Pancreas (tissue), 10 donors: ENCODE measurements around the gene C10orf143. TPM values are rescaled to one million over a fixed set of nuclear protein-coding genes. Genes with fewer than 3 reads are reported as not detected.

ENCODE experiments used
- ATAC-seq, 4 donors: fragments of 200-7000 bp; cut with Tn5 transposase; one replicate each; pipeline versions ENCODE4 v1.8.0 to v1.9.1; 2020; ENCODE audit warnings: mild to moderate bottlenecking in 4 of 4, moderate library complexity in 4 of 4
- DNase-seq, 6 donors: peaks; one replicate each; pipeline ENCODE4 v3.0.0-alpha.2; 2020
- FAIRE-seq: peaks from 2 replicates; lab custom pipeline; 2012; peaks lifted over from hg19 to GRCh38; lab: Jason Lieb, UNC
- H3K27ac ChIP-seq, 4 donors: fragments of 200-600 bp; sonication (generic); 1 replicate in 3 of 4; 2 replicates in 1 of 4; pipeline versions ENCODE4 v1.5.0 to v1.8.0; 2020
- H3K27me3 ChIP-seq, 4 donors: fragments of 200-600 bp; one replicate each; pipeline ENCODE4 v1.8.0; 2021
- H3K36me3 ChIP-seq, 3 donors: fragments of 200-600 bp; sonication (generic) in 1 of 3; one replicate each; pipeline versions ENCODE4 v1.5.0 to v1.8.0; 2020 to 2021
- H3K4me1 ChIP-seq, 3 donors: fragments of 200-600 bp; one replicate each; pipeline ENCODE4 v1.8.0; 2021
- H3K4me3 ChIP-seq, 4 donors: fragments of 200-600 bp; sonication (generic) in 2 of 4; one replicate each; pipeline versions ENCODE4 v1.5.0 to v1.8.0; 2020 to 2021
- H3K9me3 ChIP-seq, 4 donors: fragments of 200-600 bp; one replicate each; pipeline ENCODE4 v1.8.0; 2021
- WGBS, 2 donors: extraction: QIAGEN DNeasy Blood & Tissue Kit; methylation state at CpG; one replicate each; pipeline ENCODE4 v1.1.7; 2013; 5-methylcytosine and 5-hydroxymethylcytosine counted together
- intact Hi-C, 3 donors: fragments of 100-400 bp; cut with DNase I; formaldehyde crosslinking; loops; one replicate each; pipeline versions ENCODE4 v1.11.1 to v1.14.2; 2022
- polyA plus RNA-seq, 2 donors: library from polyadenylated mRNA; stranded (reverse); fragments of 200-250 nt; gene quantifications; one replicate each; pipeline ENCODE4 v1.2.3, GENCODE V29; 2013
- total RNA-seq, 6 donors: library from RNA; stranded (reverse); fragmentation: NEBNext Ultra II Directional in 4 of 6; extraction: Animal tissue kit (Norgen Biotek cat#: 25700) in 4 of 6; gene quantifications; one replicate each; pipeline versions ENCODE4 v1.2.1 to v1.2.4, GENCODE V29; 2021 to 2023
- TF ChIP-seq, protein P1 (sequence below), 4 donors: fragments of 200-600 bp; sonication (generic) in 3 of 4; IDR thresholded peaks; one replicate each; pipeline versions ENCODE4 v1.5.0 to v1.8.0; 2021; ENCODE audit warnings: antibody characterized with exemption in 4 of 4
- donor health status: healthy with polysubstance abuse.
- donor health status: DM: no; HTN: no; CAD: no; lungs with moderate emphysema.
- donor health status: DM: no; HTN: no; CAD: no.
- donor health status: control.
- donor health status: control.
- donor health status: Bipolar disorder and iron deficiency.
- donor health status: DM: yes; HTN: yes; CAD: no.
- donor health status: DM: no; HTN: no; CAD: no.
- donor health status: DM: no; HTN: no; CAD: no.
- donor health status: DM: yes; HTN: yes; CAD: no.

The C10orf143 gene
- total and polyA plus RNA-seq, 8 donors, result 1.6 to 7.1 (median 2.7) TPM

DNA sequence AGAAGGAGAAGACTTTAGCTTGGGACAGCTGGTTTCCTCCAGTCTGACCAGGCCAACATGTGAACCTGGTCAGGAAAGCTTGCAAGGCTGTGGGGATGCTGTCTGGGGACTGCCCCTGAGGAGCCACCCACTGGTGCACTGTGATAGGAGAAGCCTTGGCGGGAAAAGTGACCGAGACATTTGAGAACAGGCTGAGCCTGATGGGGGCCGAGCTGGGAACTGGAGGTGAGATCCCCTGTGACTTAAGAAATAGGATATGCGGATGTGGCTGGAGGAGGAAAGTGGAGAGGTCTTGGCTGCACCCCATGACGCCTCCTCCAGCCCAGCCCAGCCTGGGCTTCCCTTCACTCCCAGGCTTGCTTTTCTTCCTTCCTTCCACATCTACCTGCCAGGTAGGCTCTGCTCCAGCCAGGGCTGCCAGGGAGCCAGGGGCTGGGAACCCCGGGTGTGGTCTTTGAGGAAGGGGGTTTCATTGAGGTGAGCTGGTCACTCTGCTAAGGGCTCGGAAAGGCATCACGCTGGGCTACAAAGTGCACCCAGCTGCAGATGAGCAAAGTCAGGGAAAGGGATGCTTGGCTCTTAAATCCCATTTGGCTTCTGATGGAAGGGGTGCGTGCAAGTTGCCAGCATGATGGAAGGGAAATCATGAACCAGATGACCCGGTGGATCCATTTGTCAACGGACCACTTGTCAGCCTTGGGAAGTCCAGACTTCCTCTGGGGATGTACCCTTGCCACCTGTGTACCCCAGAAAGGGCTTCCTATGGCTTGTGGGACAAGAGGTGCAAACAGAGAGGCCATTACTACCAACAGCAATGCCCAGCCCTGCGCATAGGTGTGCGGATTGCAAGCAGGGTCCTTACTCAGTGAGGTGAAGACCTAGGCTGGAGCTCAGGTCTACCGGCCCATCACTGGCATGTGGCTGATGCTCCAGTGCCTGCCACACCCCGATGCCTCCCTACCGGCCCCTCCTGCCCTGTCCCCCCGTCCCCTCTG is 66.3 kb downstream of the C10orf143 start:
- Histone ChIP-seq H3K27ac (no peak overlapping the region), H3K9me3 (no peaks in the 10 kb centered on the region), H3K4me3 (no peak overlapping the region), H3K27me3 (no peaks in the 10 kb centered on the region), H3K4me1 (no peaks in the 10 kb centered on the region), H3K36me3 (no peaks in the 10 kb centered on the region)
- DNase-seq (no peak), FAIRE-seq (no peak), ATAC-seq (no peak)
- TF ChIP-seq, protein P1, sequence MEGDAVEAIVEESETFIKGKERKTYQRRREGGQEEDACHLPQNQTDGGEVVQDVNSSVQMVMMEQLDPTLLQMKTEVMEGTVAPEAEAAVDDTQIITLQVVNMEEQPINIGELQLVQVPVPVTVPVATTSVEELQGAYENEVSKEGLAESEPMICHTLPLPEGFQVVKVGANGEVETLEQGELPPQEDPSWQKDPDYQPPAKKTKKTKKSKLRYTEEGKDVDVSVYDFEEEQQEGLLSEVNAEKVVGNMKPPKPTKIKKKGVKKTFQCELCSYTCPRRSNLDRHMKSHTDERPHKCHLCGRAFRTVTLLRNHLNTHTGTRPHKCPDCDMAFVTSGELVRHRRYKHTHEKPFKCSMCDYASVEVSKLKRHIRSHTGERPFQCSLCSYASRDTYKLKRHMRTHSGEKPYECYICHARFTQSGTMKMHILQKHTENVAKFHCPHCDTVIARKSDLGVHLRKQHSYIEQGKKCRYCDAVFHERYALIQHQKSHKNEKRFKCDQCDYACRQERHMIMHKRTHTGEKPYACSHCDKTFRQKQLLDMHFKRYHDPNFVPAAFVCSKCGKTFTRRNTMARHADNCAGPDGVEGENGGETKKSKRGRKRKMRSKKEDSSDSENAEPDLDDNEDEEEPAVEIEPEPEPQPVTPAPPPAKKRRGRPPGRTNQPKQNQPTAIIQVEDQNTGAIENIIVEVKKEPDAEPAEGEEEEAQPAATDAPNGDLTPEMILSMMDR (IDR thresholded peaks at IDR 0.05), result no peak
- intact Hi-C loops, result no loop called here
- 69 to 70% methylated on average over 17 of the region's 17 CpGs for WGBS, 2 donors

DNA sequence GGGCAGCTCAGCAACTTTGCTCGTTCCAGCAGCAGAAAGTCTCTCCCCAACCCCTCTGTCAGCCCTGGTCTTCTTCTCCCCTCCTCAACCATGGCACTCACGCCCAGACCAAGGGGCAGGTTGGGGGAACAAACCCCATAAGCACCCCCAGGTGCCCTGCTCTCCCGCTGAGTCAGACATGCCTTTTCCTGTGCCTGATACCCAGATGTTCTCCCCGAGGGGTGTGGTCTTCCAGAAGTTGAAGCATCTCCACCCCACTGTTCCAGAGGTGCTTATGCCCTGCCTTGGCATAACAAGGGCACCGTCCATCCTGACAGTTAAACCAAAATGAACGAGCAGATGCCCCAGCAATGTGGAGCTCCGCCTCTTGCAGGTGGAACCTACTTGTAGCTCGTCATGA is 67.1 kb downstream of the C10orf143 start:
- DNase-seq (no peak), FAIRE-seq (no peak), ATAC-seq (no peak)
- Histone ChIP-seq H3K27ac (no peak overlapping the region), H3K27me3 (no peaks in the 10 kb centered on the region), H3K9me3 (no peaks in the 10 kb centered on the region), H3K4me3 (no peak overlapping the region), H3K36me3 (no peaks in the 10 kb centered on the region), H3K4me1 (no peaks in the 10 kb centered on the region)
- 47 to 61% methylated on average over 8 of the region's 8 CpGs for WGBS, 2 donors
- intact Hi-C loops, result no loop called here
- TF ChIP-seq, protein P1 (IDR thresholded peaks at IDR 0.05), result no peak

DNA sequence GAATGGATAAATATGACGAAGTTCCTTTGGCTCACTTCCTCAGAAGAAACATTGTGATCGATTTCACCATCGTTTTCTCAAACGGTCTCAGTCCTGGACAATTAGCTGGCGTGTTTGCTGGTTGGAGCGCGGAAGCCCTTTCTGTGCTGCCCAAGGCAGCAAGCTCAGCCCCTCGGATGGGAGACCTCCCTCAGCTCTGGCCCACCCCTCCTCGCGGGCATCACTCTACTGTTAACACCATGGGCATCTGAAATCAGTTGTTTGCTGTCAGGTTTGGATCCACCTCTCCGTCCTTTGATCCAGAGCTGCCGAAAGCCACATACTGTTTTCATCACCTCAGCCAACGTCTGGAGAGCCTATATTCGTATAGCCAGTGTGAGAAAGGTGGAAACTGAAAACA is 68.2 kb downstream of the C10orf143 start:
- ATAC-seq, result no peak
- FAIRE-seq, result no peak
- TF ChIP-seq, protein P1 (IDR thresholded peaks at IDR 0.05), result no peak
- 40 to 51% methylated on average over 14 of the region's 14 CpGs for WGBS, 2 donors
- no peak overlapping the region for H3K4me3 ChIP-seq
- H3K27me3 ChIP-seq, result no peaks in the 10 kb centered on the region
- intact Hi-C loops, result no loop called here
- no peak overlapping the region for H3K27ac ChIP-seq
- no peaks in the 10 kb centered on the region for H3K9me3 ChIP-seq
- H3K4me1 ChIP-seq, result no peaks in the 10 kb centered on the region
- DNase-seq, result no peak
- H3K36me3 ChIP-seq, result no peaks in the 10 kb centered on the region

DNA sequence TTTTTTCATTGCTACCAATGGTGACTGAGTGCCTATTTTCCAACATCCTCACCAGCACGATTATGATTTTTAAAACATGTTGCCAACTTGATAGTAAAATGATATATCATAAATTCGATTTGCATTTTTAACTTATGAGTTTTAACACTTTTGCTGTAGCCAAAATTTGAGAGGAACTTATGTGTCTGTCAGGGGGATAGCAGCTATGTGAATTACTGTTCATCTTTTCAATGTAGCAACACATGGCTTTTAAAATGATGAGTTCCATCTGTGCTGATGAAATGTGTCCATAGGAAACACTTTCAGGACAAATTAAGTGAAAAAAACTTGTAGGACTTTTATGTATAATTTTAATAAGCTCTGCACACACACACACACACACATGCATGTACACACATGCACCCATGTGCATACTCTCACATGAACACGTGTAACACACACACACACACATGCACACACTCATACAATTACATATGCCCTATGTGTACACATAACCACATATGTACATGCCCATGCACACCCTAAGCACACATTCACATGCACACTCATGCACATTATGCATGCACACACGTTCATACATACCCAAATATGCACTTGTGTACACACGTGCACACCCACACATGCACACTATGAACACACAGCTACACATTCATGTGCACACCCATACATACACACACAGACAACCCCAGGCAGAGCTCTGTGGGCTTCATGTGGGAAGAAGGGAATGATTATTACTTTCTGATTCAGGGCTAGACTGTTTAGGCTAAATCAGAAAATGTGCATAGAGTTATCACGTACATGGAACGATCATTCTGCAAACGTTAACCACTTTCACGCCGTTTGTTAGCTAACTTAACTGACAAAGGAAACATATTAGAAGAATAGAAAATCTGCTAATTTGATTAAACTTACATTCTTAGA is 68.9 kb downstream of the C10orf143 start:
- DNase-seq (no peak), FAIRE-seq (no peak), ATAC-seq (no peak)
- Histone ChIP-seq H3K27ac (no peak overlapping the region), H3K36me3 (no peaks in the 10 kb centered on the region), H3K4me3 (no peak overlapping the region), H3K9me3 (no peaks in the 10 kb centered on the region), H3K4me1 (no peaks in the 10 kb centered on the region), H3K27me3 (no peaks in the 10 kb centered on the region)
- intact Hi-C loops, result no loop called here
- TF ChIP-seq, protein P1 (IDR thresholded peaks at IDR 0.05), result no peak
- 46 to 60% methylated on average over 10 of the region's 10 CpGs for WGBS, 2 donors
